Keratinocyte (primary cell): ENCODE results near the gene JPT2. TPM values are rescaled to one million over a fixed set of nuclear protein-coding genes. Genes with fewer than 3 reads are reported as not detected.

ENCODE experiments used
- DNase-seq: peaks from one replicate; pipeline ENCODE4 v3.0.0-alpha.2; 2011; ENCODE audit warnings: low read depth, missing footprints, low spot score
- FAIRE-seq: peaks from 2 replicates; lab custom pipeline; 2011; peaks lifted over from hg19 to GRCh38; lab: Jason Lieb, UNC
- H2AFZ ChIP-seq: 2 replicates; pipeline ENCODE4 v1.6.0; 2012; ENCODE audit warnings: low read length, control low read depth, inconsistent platforms; ENCODE audit not compliant: control insufficient read depth
- H3K27ac ChIP-seq: 2 replicates; pipeline ENCODE4 v1.5.1; 2011; ENCODE audit warnings: low read length; ENCODE audit not compliant: control insufficient read depth, insufficient read depth
- H3K27me3 ChIP-seq: 3 replicates; pipeline ENCODE4 v1.6.0; 2011; ENCODE audit warnings: low read length; ENCODE audit not compliant: control insufficient read depth, insufficient read depth; ENCODE audit errors: extremely low read depth
- H3K36me3 ChIP-seq, 2 experiments: 2 replicates in 1 of 2; 3 replicates in 1 of 2; pipeline ENCODE4 v1.5.1; 2011; ENCODE audit warnings: low read length in 2 of 2, mild to moderate bottlenecking in 1 of 2; ENCODE audit not compliant: control insufficient read depth in 2 of 2, insufficient read depth in 2 of 2; ENCODE audit errors: extremely low read depth in 1 of 2
- H3K4me1 ChIP-seq: 3 replicates; pipeline ENCODE4 v1.5.1; 2011; ENCODE audit warnings: low read length; ENCODE audit not compliant: control insufficient read depth, insufficient read depth; ENCODE audit errors: extremely low read depth
- H3K4me2 ChIP-seq: 3 replicates; pipeline ENCODE4 v1.6.0; 2011; ENCODE audit warnings: low read depth, low read length; ENCODE audit not compliant: control insufficient read depth, insufficient read depth; ENCODE audit errors: extremely low read depth
- H3K4me3 ChIP-seq, 3 experiments: fragments of 200-600 bp in 1 of 3; sonication (generic) in 1 of 3; 2 replicates in 2 of 3; 3 replicates in 1 of 3; pipeline ENCODE4 v1.5.1; 2011 to 2016; ENCODE audit warnings: low read length in 3 of 3, mild to moderate bottlenecking in 3 of 3, control low read depth in 2 of 3, inconsistent platforms in 1 of 3, low read depth in 1 of 3, mixed read lengths in 1 of 3, mixed run types in 1 of 3, moderate library complexity in 1 of 3; ENCODE audit not compliant: control insufficient read depth in 2 of 3, insufficient read depth in 2 of 3; ENCODE audit errors: extremely low read depth in 1 of 3
- H3K79me2 ChIP-seq: 2 replicates; pipeline ENCODE4 v1.6.0; 2012; ENCODE audit warnings: low read length; ENCODE audit not compliant: control insufficient read depth, insufficient read depth
- H3K9ac ChIP-seq: 3 replicates; pipeline ENCODE4 v1.6.0; 2011; ENCODE audit warnings: low read length; ENCODE audit not compliant: control insufficient read depth, insufficient read depth; ENCODE audit errors: extremely low read depth
- H3K9me1 ChIP-seq: 3 replicates; pipeline ENCODE4 v1.6.0; 2011; ENCODE audit warnings: low read length; ENCODE audit not compliant: control insufficient read depth, insufficient read depth; ENCODE audit errors: extremely low read depth
- H3K9me3 ChIP-seq: 2 replicates; pipeline ENCODE4 v1.5.1; 2012; ENCODE audit warnings: low read depth, low read length; ENCODE audit not compliant: control insufficient read depth
- H4K20me1 ChIP-seq: 3 replicates; pipeline ENCODE4 v1.6.0; 2011; ENCODE audit warnings: low read length; ENCODE audit not compliant: control insufficient read depth, insufficient read depth; ENCODE audit errors: extremely low read depth
- EZH2 ChIP-seq: IDR thresholded peaks from one replicate; pipeline ENCODE4 v1.6.1; 2012; ENCODE audit warnings: inconsistent platforms, mild to moderate bottlenecking, low read length, moderate library complexity
- dilution Hi-C: fragments of 300-500 bp; cut with MboI; formaldehyde crosslinking; loops from one replicate; pipeline ENCODE4 v1.7.0; 2020; ENCODE audit warnings: low sequenced_read_pairs; ENCODE audit not compliant: extremely low pct_ligation_motif_present
- polyA plus RNA-seq, 5 experiments: library from polyadenylated mRNA; depleted of rRNA in 3 of 5; stranded (reverse) in 3 of 5; stranded (forward) in 1 of 5; unstranded in 1 of 5; fragments of >200 nt; gene quantifications; 1 replicate in 1 of 5; 2 replicates in 3 of 5; 3 replicates in 1 of 5; pipeline versions ENCODE4 v1.2.1 to v1.2.3, GENCODE V29; 2011 to 2012; ENCODE audit warnings: missing spikeins in 2 of 5, low read depth in 1 of 5, low replicate concordance in 1 of 5
- TF ChIP-seq, protein P1 (sequence below), 3 experiments: IDR thresholded peaks in 1 of 3; conservative IDR thresholded peaks in 1 of 3; optimal IDR thresholded peaks in 1 of 3; 2 replicates in 2 of 3; 3 replicates in 1 of 3; pipeline versions ENCODE3 to v1.5.1; 2011; ENCODE audit warnings: low read length in 3 of 3, mild to moderate bottlenecking in 3 of 3, moderate library complexity in 2 of 3, control low read depth in 1 of 3, inconsistent platforms in 1 of 3; ENCODE audit not compliant: insufficient read depth in 2 of 3; ENCODE audit errors: extremely low read depth in 1 of 3

JPT2 gene
- polyA plus RNA-seq, 1 donor (not counting 4 experiments of a cell fraction or from before 2014, with no cell fraction given), result 166 TPM

DNA sequence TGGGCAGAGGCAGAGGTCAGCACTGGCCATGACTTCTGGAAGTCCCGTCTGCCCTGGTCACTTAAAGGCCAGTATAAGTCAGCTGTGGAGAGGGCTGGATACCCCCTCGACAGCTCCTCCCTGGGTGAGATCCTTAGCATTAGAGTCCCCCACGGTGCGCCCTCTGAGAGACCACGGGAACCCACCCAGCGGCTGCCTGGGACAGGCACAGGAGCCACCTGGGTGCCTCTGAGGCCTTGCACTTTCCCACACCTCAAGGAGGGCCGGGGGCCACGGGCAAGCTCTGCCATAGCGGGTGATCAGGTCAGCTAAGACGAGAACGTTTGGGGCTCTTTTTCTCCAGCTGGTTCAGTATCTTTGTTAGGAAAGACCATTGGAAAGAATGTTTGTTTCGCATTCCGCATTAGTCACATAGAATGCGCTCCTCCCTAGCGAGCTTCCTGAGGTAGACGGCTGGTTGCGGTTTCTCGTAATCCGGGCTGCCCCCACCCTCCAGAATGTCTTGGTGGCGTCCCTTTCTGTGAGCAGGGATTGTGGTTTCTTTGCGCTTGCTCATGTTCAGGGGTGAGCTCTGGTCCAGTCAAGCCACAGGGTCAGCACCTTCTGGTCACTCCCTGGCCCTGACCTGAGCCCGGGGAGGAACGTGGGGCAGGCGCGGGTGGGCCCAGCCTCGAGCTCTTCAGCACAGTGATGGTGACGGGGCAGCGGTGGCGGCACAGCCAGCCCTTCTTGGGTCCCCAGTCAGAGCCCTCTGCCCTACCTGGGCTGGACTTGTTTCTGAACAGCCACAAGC, 68.0 kb downstream of the JPT2 start:
- Histone ChIP-seq H3K9me1 (no peaks in the 10 kb centered on the region), H3K79me2 (no peaks in the 10 kb centered on the region), H3K36me3 (peaks cover 22 to 28% of the 10 kb centered on the region in 2 experiments), H2AFZ (no peak overlapping the region), H3K4me3 (no peak overlapping the region), H3K9me3 (no peaks in the 10 kb centered on the region), H3K4me1 (peaks cover 4% of the 10 kb centered on the region), H3K9ac (no peak overlapping the region), H4K20me1 (peaks cover 2% of the 10 kb centered on the region), H3K27ac (no peak overlapping the region), H3K4me2 (no peak overlapping the region), H3K27me3 (no peaks in the 10 kb centered on the region)
- DNase-seq (no peak), FAIRE-seq (no peak)
- TF ChIP-seq EZH2, result no peak
- TF ChIP-seq, protein P1, sequence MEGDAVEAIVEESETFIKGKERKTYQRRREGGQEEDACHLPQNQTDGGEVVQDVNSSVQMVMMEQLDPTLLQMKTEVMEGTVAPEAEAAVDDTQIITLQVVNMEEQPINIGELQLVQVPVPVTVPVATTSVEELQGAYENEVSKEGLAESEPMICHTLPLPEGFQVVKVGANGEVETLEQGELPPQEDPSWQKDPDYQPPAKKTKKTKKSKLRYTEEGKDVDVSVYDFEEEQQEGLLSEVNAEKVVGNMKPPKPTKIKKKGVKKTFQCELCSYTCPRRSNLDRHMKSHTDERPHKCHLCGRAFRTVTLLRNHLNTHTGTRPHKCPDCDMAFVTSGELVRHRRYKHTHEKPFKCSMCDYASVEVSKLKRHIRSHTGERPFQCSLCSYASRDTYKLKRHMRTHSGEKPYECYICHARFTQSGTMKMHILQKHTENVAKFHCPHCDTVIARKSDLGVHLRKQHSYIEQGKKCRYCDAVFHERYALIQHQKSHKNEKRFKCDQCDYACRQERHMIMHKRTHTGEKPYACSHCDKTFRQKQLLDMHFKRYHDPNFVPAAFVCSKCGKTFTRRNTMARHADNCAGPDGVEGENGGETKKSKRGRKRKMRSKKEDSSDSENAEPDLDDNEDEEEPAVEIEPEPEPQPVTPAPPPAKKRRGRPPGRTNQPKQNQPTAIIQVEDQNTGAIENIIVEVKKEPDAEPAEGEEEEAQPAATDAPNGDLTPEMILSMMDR (optimal IDR thresholded peaks at IDR 0.05 in 1 of 3, IDR thresholded peaks at IDR 0.05 in 1 of 3, conservative IDR thresholded peaks at IDR 0.05 in 1 of 3; ENCODE audit: extremely low read depth in 1 of 3, insufficient read depth in 2 of 3, low read length in 3 of 3), result no peak
- dilution Hi-C loops, result no loop called here

DNA sequence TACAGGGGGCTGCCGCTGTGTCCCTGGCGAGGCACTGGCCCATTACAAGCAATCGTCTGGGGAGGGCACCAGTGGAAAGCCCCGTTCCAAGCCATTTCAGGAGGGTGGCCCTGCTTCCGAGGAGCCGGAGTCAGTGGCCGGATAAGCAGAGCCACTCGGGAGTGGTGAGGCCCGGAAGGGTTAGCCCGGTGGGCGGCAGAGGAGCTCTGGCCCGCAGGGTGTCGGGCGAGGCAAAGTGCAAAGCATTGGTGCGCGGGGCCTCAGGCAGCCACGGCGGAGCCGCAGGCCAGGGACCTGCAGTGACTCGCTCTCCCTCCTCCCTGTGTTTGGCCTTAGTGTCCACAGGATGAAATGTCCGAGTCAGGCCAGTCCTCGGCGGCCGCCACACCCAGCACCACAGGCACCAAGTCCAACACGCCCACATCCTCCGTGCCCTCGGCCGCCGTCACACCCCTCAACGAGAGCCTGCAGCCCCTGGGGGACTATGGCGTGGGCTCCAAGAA, 68.7 kb downstream of the JPT2 start:
- FAIRE-seq (no peak), DNase-seq (no peak)
- H3K36me3 ChIP-seq, result peaks cover 22 to 30% of the 10 kb centered on the region in 2 experiments
- dilution Hi-C loops, result no loop called here
- H3K9me1 ChIP-seq, result no peaks in the 10 kb centered on the region
- no peak overlapping the region for H3K27ac ChIP-seq
- no peak overlapping the region for H3K4me2 ChIP-seq
- H3K27me3 ChIP-seq, result no peaks in the 10 kb centered on the region
- no peak overlapping the region for H3K4me3 ChIP-seq
- H2AFZ ChIP-seq, result no peak overlapping the region
- no peaks in the 10 kb centered on the region for H3K9me3 ChIP-seq
- peaks cover 4% of the 10 kb centered on the region for H3K4me1 ChIP-seq
- H3K9ac ChIP-seq, result no peak overlapping the region
- TF ChIP-seq, protein P1 (optimal IDR thresholded peaks at IDR 0.05 in 1 of 3, IDR thresholded peaks at IDR 0.05 in 1 of 3, conservative IDR thresholded peaks at IDR 0.05 in 1 of 3; ENCODE audit: extremely low read depth in 1 of 3, insufficient read depth in 2 of 3, low read length in 3 of 3), result no peak
- H4K20me1 ChIP-seq, result peaks cover 2% of the 10 kb centered on the region
- no peaks in the 10 kb centered on the region for H3K79me2 ChIP-seq
